HG02588 (cell line): ENCODE results near the gene FMO4.
"Not testable (repeated sequence)": the region's sequence is repeated elsewhere in the genome, so short reads cannot be mapped to it uniquely, and the experiment has no call there.

Experiments
- ATAC-seq: cut with Tn5 transposase; IDR thresholded peaks from one replicate; pipeline ENCODE4 v1.9.1; 2021; ENCODE audit warnings: mild to moderate bottlenecking, moderate library complexity; ENCODE audit not compliant: unreplicated experiment

The FMO4 gene

DNA sequence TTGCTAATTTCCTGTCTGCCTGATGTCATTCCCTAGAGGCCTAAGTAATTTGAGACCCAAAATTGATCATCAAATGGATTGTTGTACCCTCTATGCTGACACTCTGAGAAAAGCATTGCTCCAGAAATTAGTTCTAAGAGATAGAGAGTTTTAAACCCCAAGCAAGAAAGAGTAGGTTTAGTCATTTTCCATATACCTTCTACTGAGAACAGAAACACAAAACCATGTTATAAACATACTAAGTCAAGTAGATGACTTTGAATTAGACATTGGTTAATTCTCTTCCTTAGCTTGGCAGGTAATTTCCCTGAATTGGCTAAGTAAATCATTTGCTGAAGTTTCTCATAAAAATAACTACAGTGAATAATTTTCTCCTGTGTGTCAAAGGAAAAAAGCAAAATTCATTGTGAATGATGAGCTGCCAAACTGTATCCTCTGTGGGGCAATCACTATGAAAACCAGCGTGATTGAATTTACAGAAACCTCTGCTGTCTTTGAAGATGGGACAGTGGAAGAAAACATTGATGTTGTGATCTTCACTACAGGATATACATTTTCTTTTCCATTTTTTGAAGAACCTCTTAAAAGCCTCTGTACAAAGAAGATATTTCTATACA lies 20.1 kb downstream of the FMO4 start:
- no peak for ATAC-seq

DNA sequence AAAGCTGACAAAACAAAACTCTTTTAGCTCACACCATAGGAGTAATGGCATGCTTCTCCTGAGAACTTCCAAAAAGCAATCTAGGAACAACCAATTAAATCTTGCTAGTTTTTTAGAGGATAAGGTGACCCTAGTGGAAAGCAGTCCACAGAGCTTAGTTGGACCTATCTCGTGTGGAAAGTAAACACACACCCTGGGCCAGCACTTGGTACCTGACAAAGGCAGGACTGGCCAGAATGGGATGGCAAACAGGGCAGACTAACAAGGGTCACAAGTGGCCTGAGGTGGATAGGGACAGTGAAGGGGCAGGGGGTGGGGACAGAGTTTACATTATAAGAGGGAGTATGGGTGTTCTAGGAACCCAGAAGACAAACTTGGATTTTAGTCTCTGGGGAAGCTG lies 22.0 kb downstream of the FMO4 start:
- ATAC-seq, result no peak

DNA sequence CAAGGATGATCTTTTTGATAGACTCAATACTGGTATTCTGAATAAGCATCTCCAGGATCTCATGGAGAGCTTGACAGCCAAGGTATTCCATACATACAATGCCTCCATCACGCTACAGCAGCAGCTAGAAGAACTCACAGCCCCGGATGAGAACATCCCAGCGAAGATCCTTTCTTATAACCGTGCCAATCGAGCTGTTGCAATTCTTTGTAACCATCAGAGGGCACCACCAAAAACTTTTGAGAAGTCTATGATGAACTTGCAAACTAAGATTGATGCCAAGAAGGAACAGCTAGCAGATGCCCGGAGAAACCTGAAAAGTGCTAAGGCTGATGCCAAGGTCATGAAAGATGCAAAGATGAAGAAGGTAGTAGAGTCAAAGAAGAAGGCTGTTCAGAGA lies 25.4 kb downstream of the FMO4 start:
- ATAC-seq, result not testable (repeated sequence)

DNA sequence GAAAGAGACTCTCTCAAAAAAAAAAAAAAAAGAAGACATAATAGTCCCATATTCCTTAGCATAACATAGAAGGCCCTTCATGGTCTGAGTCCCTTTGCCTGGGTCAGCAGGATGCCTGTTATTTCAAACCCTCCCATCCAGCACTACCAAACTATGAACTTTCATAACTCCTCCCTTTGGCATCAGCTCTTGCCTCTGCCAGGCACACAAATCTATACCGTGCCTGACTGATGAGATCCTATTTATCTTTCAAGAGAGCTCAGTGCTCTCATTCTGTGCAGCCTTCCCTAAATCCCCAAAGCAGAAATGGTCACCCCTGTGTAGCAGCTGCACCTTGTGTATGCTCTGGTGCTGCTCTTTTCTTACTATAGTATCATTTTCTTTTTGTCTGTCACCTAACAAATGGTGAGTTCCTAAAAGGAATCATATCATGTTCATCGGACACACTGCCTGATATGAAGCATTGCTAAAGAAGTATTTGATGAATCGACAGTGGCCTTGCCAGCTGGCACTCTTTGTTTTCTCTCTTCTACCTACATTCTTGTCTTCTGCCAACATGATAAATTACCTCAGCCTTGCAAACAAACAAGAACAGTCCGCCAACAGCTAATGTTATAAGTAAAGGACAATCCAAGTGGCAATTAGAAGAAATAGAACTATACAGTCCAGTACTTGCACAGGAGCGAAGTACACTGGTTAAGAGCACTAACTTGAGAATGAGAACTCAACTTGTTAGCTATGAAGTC lies 29.9 kb downstream of the FMO4 start:
- ATAC-seq, result no peak

DNA sequence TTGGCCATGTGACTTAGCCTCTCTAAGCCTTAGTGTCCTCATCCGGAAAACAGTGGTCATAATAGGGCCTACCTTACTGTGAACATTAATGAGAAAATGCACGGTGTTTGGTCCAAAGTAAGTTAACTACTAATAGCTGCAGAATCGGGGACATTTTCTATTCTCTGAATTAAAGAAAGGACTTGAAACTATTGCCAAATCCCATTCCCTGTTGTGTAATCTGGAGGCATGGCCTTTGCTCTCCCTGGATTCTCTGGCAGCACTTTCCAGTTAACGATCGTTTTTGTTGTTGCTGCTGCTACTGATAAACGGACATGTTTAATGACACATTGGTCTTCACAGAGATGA lies 30.5 kb downstream of the FMO4 start:
- ATAC-seq, result no peak

DNA sequence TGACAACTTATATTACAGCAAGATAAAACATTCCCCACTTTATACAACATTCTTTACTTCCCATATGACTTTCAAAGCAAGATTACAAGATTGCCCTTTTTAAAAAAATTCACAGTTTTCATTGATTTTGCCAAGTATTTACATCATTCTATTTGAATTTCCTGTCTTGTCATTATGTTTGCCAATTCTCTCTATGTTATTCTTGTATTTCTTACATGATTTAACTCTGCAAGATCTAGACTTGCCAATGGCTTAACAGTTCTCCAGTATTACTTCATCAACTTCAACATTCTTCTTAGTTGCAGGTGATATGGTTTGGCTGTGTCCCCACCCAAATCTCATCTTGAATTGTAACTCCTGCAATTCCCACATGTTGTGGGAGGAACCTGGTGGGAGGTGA lies 31.6 kb downstream of the FMO4 start:
- no peak for ATAC-seq

DNA sequence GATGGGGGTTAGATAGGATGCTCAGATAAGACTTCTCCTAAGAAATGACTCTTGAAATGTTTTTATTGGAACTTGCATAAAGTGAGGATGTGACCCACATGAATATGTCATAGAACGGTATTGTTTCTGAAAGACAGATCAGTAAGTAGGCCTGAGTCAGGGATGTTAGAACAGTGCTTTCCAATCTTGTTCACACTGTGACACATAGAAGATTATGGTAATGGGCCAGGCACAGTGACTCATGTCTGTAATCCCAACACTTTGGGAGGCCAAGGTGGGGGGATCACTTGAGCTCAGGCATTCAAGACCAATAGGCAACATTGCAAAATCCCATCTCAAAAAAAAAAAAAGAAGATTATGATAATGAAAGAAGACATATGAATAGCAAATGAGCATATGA lies 32.9 kb downstream of the FMO4 start:
- ATAC-seq, result no peak

DNA sequence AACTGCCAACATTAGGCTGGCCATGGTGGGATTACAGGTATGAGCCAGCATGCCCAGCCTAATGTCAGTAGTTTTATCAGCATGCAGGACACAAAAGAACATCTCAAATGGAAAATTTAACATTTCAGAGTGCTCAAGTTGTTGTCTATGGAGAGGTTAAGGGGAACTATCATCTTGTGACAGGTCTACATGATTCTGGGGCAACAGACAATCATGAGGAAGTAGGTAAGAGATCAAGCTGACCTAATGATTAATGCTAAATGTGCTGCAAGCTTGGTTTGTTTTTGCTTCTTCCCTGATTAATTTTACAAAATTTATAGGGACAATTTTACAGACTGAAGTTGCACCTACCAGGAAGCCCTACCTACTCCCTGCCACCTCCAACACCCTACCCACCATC lies 36.6 kb downstream of the FMO4 start:
- no peak for ATAC-seq

DNA sequence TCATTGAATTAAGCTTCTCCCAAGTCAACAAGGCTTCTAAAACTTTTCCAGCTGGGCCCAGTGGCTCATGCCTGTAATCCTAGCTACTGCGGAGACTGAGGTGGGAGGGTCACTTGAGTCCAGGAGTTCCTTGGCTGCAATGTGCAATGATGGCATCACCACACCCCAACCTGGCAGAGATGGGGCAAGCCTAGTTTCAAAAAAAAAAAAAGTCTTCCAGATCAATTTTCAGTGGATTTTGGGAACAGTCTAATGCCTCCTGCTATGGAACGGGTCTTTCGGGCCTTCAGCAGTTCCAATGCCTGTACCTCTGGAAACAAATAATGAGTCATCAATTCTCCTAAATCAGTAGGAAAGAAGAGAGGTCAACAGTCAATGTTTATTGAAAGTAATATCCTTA lies 38.0 kb downstream of the FMO4 start:
- no peak for ATAC-seq

DNA sequence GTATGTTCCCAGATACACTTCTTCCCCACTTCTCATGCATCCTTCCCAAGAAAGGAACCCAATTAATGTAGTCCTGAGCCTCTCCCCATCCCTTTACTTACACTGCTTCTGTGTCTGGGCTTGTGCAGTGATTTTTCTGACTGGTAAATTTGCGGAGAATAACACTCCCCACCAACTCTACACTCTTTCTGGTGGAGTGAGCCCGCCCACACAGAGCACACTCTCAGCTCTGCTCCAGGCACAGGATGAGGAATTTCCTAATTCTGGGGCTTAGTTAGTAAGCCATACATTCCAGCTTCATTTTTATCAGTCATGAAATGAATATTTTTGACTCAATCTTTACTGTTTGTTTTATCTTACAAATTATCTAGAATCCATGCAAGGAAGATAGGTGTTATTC lies 38.6 kb downstream of the FMO4 start:
- ATAC-seq, result no peak

DNA sequence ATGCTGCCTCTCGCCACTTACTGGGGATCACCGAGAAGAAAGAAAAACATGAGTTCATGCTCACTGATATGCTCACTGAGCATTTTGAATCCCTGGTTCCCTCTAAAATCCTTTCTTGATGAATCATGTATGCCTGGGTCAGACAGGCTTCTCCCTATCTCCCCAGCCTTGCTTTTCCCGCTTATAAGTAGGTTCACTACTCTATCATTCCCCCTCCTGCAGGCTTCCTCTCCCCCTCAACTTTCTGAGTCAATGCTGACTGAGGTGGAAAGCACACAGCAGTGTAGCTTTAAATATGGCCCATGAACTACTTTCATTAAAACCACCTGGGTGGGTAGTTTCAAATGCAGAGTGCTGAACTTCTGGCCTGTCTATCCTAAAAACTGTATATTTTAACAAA lies 41.7 kb downstream of the FMO4 start:
- no peak for ATAC-seq

DNA sequence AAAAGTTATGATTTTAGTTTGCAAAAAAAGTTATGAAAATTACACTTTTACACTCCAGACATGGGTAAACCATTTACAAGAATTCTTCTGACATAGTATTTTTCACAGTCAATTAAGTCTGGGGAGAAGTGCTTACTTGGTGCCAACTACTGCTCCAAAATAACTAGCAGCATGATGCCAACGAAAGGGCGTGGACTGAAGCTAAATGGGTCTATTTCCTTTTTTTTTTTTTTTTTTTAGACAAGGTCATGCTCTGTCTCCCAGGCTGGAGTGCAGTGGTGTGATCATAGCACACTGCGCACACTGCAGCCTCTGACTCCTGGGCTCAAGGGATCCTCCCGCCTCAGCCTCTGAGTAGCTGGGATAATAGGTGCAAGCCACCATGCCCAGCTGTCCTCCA lies 43.2 kb downstream of the FMO4 start:
- no peak for ATAC-seq

DNA sequence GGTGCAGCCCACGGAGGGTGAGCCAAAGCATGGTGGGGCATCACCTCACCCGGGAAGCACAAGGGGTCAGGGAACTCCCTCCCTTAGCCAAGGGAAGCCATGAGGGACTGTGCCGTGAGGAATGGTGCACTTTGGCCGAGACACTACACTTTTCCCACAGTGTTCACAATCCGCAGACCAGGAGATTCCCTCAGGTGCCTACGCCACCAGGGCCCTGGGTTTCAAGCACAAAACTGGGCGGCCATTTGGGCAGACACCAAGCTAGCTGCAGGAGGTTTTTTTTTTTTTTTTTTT lies 45.3 kb downstream of the FMO4 start:
- not testable (repeated sequence) for ATAC-seq

DNA sequence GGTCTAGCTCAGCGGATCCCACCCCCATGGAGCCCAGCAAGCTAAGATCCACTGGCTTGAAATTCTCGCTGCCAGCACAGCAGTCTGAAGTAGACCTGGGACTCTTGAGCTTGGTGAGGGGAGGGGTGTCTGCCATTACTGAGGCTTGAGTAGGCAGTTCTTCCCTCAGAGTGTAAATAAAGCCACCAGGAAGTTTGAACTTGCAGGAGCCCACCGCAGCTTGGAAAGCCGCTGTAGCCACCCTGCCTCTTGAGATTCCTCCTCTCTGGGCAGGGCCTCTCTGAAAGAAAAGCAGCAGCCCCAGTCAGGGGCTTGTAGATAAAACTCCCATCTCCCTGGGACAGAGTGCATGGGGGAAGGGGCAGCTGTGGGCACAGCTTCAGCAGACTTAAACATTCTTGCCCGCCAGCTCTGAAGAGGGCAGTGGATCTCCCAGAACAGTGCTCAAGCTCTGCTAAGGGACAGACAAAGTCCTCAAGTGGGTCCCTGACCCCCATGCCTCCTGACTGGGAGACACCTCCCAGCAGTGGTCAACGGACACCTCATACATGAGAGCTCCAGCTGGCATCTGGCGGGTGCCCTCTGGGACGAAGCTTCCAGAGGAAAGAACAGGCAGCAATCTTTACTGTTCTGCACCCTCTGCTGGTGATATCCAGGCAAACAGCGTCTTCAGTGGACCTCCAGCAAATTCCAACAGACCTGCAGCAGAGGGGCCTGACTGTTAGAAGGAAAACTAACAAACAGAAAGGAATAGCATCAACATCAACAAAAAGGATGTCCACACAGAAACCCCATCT lies 45.9 kb downstream of the FMO4 start:
- not testable (repeated sequence) for ATAC-seq

DNA sequence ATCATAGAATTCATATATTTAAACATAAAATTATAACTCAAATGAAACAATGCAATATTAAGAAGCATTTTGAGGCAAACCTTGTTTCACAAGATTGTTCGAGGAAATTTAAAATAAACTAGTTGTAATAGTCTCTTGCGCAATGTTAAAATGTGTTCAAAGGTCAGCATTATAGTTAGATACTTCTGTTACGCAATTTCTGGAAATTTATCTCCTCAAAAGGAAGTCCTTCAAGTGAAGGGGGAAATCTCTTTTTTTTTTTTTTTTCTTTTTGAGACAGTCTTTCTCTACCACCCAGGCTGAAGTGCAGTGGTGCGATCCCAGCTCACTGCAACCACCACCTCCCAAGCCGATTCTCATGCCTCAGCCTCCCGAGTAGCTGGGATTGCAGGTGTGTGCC lies 52.1 kb downstream of the FMO4 start:
- no peak for ATAC-seq

DNA sequence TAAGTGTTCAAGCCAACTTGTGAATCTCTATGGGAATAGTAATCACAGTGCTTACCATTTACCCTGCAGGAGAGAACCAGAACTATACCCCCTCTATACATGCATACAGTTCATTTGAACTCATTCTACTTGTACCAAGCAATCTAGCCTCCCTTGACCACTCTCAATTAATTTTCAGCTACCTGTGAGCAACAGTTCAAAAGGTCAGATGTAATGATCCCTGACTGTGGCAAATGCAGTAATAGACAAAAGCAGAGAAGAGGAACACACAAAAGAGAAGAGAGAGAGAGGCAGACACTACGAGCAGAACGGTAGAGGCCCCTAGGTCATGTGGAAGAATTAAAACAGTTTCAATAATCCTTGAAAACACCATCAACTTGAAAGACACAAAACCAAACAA lies 52.8 kb downstream of the FMO4 start:
- no peak for ATAC-seq

DNA sequence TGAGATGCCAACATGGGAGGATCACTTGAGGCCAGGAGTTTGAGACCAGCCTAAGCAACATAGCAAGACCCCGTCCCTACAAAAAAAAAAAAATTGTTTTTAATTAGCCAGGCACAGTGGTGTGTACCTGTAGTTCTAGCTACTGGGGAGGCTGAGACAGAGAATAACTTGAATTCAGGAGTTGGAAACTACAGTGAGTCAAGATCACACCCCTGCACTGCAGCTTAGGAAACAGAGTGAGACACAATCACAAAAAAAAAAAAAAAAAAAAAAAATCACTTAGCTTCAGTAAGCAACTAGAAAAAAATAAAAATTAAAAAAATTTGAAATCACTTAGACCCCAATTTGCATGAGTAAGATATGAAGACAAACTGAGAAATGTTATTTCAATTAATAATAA lies 53.5 kb downstream of the FMO4 start:
- ATAC-seq, result no peak

DNA sequence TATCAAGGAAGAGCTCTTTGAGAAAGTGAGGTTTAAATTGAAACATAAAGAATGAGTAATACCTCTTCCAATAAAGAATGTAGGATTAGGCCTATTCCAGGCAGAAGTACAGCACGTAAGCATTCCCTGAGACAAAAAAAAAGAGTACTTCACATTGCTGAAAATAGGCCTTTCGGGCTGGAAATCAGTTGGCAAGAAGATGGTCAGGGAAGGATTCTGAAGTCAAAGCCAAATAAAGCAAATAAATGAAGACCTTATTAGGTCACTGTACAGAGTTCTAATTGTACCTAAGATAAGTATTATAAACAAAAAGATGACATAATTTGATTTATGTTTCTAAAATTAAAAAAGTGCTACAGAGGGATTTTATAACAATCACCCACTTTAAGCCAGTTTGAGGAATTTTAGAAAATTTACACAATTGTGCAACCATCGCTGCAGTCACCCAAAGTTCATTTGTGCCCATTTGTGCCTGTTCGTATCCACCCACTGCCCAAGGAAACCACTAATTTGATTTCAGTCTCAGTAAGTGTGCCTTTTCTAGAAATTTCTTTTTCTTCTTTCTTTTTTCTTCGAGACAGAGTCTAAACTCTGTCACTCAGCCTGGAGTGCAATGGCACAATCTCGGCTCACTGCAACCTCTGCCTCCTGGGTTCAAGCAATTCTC lies 58.6 kb downstream of the FMO4 start:
- no peak for ATAC-seq

DNA sequence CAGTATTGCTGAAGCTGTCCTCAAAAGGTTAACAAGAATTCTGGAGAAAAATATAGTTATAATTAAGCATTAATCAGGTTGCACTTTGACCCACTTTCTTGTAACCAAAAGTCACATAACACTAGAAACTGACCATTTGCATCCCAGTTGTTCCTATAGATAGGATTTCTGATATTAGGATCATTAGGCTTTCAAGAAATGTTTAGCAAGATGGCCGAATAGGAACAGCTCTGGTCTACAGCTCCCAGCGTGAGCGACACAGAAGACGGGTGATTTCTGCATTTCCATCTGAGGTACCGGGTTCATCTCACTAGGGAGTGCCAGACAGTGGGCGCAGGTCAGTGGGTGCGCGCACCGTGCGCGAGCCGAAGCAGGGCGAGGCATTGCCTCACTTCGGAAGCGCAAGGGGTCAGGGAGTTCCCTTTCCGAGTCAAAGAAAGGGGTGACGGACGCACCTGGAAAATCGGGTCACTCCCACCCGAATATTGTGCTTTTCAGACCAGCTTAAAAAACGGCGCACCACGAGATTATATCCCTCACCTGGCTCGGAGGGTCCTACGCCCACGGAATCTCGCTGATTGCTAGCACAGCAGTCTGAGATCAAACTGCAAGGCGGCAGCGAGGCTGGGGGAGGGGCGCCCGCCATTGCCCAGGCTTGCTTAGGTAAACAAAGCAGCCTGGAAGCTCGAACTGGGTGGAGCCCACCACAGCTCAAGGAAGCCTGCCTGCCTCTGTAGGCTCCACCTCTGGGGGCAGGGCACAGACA lies 59.6 kb downstream of the FMO4 start:
- ATAC-seq, result not testable (repeated sequence)

DNA sequence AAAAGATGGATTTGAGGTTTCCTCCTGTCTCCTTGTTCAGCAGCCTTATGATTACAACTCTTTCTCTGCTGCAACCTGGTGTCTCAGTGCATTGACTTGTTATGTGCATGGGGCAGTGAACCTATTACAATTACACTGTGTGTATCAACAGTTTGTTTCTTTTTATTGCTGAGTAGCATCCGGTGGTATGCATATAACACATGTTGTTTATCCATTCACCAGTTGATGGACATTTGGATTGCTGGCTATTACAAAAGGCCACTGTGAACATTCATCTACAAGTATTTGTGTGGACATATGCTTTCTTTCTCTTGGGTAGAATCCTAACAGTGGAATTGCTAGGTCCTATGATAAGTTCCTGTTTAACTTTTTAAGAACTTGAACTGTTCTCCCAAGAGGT lies 65.9 kb downstream of the FMO4 start:
- no peak for ATAC-seq

DNA sequence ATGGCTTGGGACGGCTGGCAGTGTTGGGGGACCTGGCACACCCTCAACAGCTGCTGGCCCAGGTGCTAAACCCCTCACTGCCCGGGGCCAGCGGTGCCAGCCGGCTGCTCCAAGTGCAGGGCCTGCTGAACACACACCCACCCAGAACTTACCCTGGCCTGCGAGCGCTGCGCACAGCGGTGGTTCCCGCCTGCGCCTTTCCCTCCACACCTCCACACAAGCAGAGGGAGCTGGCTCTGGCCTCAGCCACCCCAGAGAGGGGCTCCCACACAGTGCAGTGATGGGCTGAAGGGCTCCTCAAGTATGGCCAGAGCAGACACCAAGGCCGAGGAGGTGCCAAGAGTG lies 67.9 kb downstream of the FMO4 start:
- ATAC-seq, result no peak
